HEK293 (cell line): ENCODE results near the gene ZC3H10.

Experiments
- BCL11B ChIP-seq: fragments of 450-650 bp; formaldehyde crosslinking; IDR thresholded peaks from 2 replicates; pipeline ENCODE4 v1.5.1; 2016; ENCODE audit warnings: low read depth, missing biosample characterization, missing genetic modification characterization
- IKZF3 ChIP-seq: fragments of 450-650 bp; IDR thresholded peaks from 2 replicates; pipeline ENCODE4 v1.5.0; 2018; ENCODE audit warnings: missing biosample characterization, mild to moderate bottlenecking, missing genetic modification characterization, moderate library complexity
- KLF1 ChIP-seq: fragments of 450-650 bp; formaldehyde crosslinking; IDR thresholded peaks from 2 replicates; pipeline ENCODE4 v1.5.1; 2016; ENCODE audit warnings: missing biosample characterization, missing genetic modification characterization
- KLF16 ChIP-seq: fragments of 450-650 bp; formaldehyde crosslinking; IDR thresholded peaks from 2 replicates; pipeline ENCODE4 v1.5.1; 2017; ENCODE audit warnings: missing biosample characterization, missing genetic modification characterization
- KLF17 ChIP-seq: fragments of 450-650 bp; formaldehyde crosslinking; IDR thresholded peaks from 2 replicates; pipeline ENCODE4 v1.5.1; 2016; ENCODE audit warnings: missing biosample characterization, missing genetic modification characterization
- MYNN ChIP-seq: fragments of 450-650 bp; formaldehyde crosslinking; IDR thresholded peaks from 2 replicates; pipeline ENCODE4 v1.5.1; 2016; ENCODE audit warnings: missing biosample characterization, missing genetic modification characterization, borderline replicate concordance
- RBAK ChIP-seq: fragments of 450-650 bp; formaldehyde crosslinking; IDR thresholded peaks from 2 replicates; pipeline ENCODE4 v1.5.1; 2016; ENCODE audit warnings: missing biosample characterization, missing genetic modification characterization
- SP2 ChIP-seq: fragments of 450-650 bp; formaldehyde crosslinking; IDR thresholded peaks from 2 replicates; pipeline ENCODE4 v1.5.1; 2016; ENCODE audit warnings: missing biosample characterization, missing genetic modification characterization
- WT1 ChIP-seq: fragments of 450-650 bp; formaldehyde crosslinking; IDR thresholded peaks from 2 replicates; pipeline ENCODE4 v1.5.1; 2016; ENCODE audit warnings: missing biosample characterization, missing genetic modification characterization
- ZBTB26 ChIP-seq: fragments of 450-650 bp; formaldehyde crosslinking; optimal IDR thresholded peaks from 2 replicates; pipeline ENCODE3; 2016; ENCODE audit warnings: missing biosample characterization, mild to moderate bottlenecking, missing genetic modification characterization
- ZEB2 ChIP-seq: fragments of 450-650 bp; formaldehyde crosslinking; IDR thresholded peaks from 2 replicates; pipeline ENCODE4 v1.5.1; 2016; ENCODE audit warnings: missing biosample characterization, missing genetic modification characterization
- ZNF24 ChIP-seq: fragments of 450-650 bp; formaldehyde crosslinking; IDR thresholded peaks from 2 replicates; pipeline ENCODE4 v1.5.1; 2016; ENCODE audit warnings: missing biosample characterization, missing genetic modification characterization
- ZNF341 ChIP-seq: fragments of 450-650 bp; formaldehyde crosslinking; IDR thresholded peaks from 2 replicates; pipeline ENCODE4; 2016; ENCODE audit warnings: low read depth, missing biosample characterization, missing genetic modification characterization
- ZNF366 ChIP-seq: fragments of 450-650 bp; formaldehyde crosslinking; conservative IDR thresholded peaks from 2 replicates; pipeline ENCODE4 v1.5.1; 2016; ENCODE audit warnings: missing biosample characterization, missing genetic modification characterization
- ZNF416 ChIP-seq: fragments of 450-650 bp; formaldehyde crosslinking; IDR thresholded peaks from 2 replicates; pipeline ENCODE4 v1.5.1; 2016; ENCODE audit warnings: missing biosample characterization, missing genetic modification characterization
- ZNF423 ChIP-seq: fragments of 450-650 bp; formaldehyde crosslinking; IDR thresholded peaks from 2 replicates; pipeline ENCODE4 v1.5.1; 2016; ENCODE audit warnings: missing biosample characterization, missing genetic modification characterization
- ZNF449 ChIP-seq: fragments of 450-650 bp; formaldehyde crosslinking; IDR thresholded peaks from 2 replicates; pipeline ENCODE4 v1.5.1; 2017; ENCODE audit warnings: missing biosample characterization, mild to moderate bottlenecking, missing genetic modification characterization, moderate library complexity
- ZNF501 ChIP-seq: fragments of 450-650 bp; formaldehyde crosslinking; IDR thresholded peaks from 2 replicates; pipeline ENCODE4 v1.5.1; 2016; ENCODE audit warnings: missing biosample characterization, missing genetic modification characterization
- ZNF510 ChIP-seq: fragments of 450-650 bp; formaldehyde crosslinking; IDR thresholded peaks from 2 replicates; pipeline ENCODE4 v1.5.1; 2018; ENCODE audit warnings: mild to moderate bottlenecking, missing genetic modification characterization, missing biosample characterization; ENCODE audit not compliant: insufficient replicate concordance
- ZNF561 ChIP-seq: fragments of 450-650 bp; IDR thresholded peaks from 2 replicates; pipeline ENCODE4 v1.5.1; 2018; ENCODE audit warnings: missing biosample characterization, missing genetic modification characterization, borderline replicate concordance
- ZNF660 ChIP-seq: fragments of 450-650 bp; IDR thresholded peaks from 2 replicates; pipeline ENCODE4 v1.5.1; 2018; ENCODE audit warnings: missing biosample characterization, mild to moderate bottlenecking, missing genetic modification characterization
- ZSCAN30 ChIP-seq: fragments of 450-650 bp; IDR thresholded peaks from 2 replicates; pipeline ENCODE4 v1.5.1; 2018; ENCODE audit warnings: missing biosample characterization, mild to moderate bottlenecking, missing genetic modification characterization, moderate library complexity
- ZXDB ChIP-seq: fragments of 450-650 bp; formaldehyde crosslinking; IDR thresholded peaks from 2 replicates; pipeline ENCODE4 v1.5.1; 2016; ENCODE audit warnings: missing biosample characterization, missing genetic modification characterization
- TF ChIP-seq, protein P1 (sequence below): fragments of 450-650 bp; formaldehyde crosslinking; IDR thresholded peaks from 2 replicates; pipeline ENCODE4 v1.5.1; 2016; ENCODE audit warnings: missing biosample characterization, missing genetic modification characterization
- TF ChIP-seq, protein P2 (sequence below): fragments of 450-650 bp; formaldehyde crosslinking; IDR thresholded peaks from 2 replicates; pipeline ENCODE4 v1.5.1; 2016; ENCODE audit warnings: missing biosample characterization, missing genetic modification characterization
- TF ChIP-seq, protein P3 (sequence below): fragments of 450-650 bp; formaldehyde crosslinking; IDR thresholded peaks from 2 replicates; pipeline ENCODE4 v1.5.1; 2016; ENCODE audit warnings: missing biosample characterization, missing genetic modification characterization
- TF ChIP-seq, protein P4 (sequence below): fragments of 450-650 bp; formaldehyde crosslinking; IDR thresholded peaks from 2 replicates; pipeline ENCODE4 v1.5.1; 2016; ENCODE audit warnings: missing biosample characterization, missing genetic modification characterization

Gene ZC3H10

DNA sequence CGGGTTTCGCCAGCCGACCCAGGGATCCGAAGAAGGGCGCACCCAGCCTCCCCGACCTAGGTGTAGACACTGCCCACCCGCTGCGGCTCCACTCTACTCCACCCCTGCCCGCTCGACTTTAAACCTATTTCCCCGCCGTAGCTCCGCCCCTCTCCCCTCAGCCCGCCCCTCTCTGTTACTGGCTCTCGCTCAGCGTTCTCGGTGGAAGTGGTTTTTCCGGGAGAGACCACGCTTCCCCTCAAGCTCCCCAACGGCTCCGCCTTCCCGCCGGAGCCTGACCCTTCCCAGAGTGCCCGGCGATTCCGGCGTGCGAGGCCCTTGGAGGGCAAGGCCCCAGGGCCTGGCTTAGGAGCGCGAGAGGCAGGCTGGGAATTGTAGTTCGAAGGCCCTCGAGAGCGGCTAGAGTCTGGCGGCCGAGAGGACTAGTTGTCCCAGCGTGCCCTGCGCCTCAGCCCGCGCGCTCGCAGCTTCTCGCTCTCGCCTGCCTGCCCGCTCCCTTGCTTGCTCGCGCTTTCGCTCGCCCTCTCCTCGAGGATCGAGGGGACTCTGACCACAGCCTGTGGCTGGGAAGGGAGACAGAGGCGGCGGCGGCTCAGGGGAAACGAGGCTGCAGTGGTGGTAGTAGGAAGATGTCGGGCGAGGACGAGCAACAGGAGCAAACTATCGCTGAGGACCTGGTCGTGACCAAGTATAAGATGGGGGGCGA lies 13.8 kb upstream of the ZC3H10 start, which contains the start of gene PA2G4 (continued):
- TF ChIP-seq ZBTB26 (tag by site-specific recombination) (peak; percentile 100), BCL11B (tag by site-specific recombination) (peak; percentile 91), IKZF3 (tag by site-specific recombination) (peak; percentile 100), ZNF561 (tag by site-specific recombination) (peak; percentile 73; the same call in 1 of the 2 replicates), WT1 (0 out of 2 replicates have a peak, but pooled peaks have one; percentile 3), ZEB2 (tag by site-specific recombination) (peak; percentile 92), KLF1 (tag by site-specific recombination) (peak; percentile 85), ZNF423 (peak; percentile 85), ZNF449 (tag by site-specific recombination) (no peak), SP2 (tag by site-specific recombination) (peak; percentile 97), MYNN (tag by site-specific recombination) (no peak), ZNF416 (no peak), RBAK (tag by site-specific recombination) (no peak), ZNF501 (tag by site-specific recombination) (peak; percentile 81), ZNF24 (tag by site-specific recombination) (peak; percentile 66; the same call in 1 of the 2 replicates), ZSCAN30 (tag by site-specific recombination) (peak; percentile 70), ZNF366 (tag by site-specific recombination) (no peak; the same call in 1 of the 2 replicates), ZNF660 (0 out of 2 replicates have a peak, but pooled peaks have one; percentile 32), KLF16 (tag by site-specific recombination) (peak; percentile 50; the same call in 1 of the 2 replicates), ZNF510 (no peak), ZXDB (tag by site-specific recombination) (peak; percentile 99), ZNF341 (tag by site-specific recombination) (peak; percentile 70), KLF17 (tag by site-specific recombination) (no peak)
- TF ChIP-seq, protein P1, sequence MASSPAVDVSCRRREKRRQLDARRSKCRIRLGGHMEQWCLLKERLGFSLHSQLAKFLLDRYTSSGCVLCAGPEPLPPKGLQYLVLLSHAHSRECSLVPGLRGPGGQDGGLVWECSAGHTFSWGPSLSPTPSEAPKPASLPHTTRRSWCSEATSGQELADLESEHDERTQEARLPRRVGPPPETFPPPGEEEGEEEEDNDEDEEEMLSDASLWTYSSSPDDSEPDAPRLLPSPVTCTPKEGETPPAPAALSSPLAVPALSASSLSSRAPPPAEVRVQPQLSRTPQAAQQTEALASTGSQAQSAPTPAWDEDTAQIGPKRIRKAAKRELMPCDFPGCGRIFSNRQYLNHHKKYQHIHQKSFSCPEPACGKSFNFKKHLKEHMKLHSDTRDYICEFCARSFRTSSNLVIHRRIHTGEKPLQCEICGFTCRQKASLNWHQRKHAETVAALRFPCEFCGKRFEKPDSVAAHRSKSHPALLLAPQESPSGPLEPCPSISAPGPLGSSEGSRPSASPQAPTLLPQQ (tag by site-specific recombination) = peak; percentile 20; the same call in 1 of the 2 replicates
- TF ChIP-seq, protein P2, sequence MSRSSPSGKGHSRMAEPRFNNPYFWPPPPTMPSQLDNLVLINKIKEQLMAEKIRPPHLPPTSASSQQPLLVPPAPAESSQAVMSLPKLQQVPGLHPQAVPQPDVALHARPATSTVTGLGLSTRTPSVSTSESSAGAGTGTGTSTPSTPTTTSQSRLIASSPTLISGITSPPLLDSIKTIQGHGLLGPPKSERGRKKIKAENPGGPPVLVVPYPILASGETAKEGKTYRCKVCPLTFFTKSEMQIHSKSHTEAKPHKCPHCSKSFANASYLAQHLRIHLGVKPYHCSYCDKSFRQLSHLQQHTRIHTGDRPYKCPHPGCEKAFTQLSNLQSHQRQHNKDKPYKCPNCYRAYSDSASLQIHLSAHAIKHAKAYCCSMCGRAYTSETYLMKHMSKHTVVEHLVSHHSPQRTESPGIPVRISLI = no peak
- TF ChIP-seq, protein P3, sequence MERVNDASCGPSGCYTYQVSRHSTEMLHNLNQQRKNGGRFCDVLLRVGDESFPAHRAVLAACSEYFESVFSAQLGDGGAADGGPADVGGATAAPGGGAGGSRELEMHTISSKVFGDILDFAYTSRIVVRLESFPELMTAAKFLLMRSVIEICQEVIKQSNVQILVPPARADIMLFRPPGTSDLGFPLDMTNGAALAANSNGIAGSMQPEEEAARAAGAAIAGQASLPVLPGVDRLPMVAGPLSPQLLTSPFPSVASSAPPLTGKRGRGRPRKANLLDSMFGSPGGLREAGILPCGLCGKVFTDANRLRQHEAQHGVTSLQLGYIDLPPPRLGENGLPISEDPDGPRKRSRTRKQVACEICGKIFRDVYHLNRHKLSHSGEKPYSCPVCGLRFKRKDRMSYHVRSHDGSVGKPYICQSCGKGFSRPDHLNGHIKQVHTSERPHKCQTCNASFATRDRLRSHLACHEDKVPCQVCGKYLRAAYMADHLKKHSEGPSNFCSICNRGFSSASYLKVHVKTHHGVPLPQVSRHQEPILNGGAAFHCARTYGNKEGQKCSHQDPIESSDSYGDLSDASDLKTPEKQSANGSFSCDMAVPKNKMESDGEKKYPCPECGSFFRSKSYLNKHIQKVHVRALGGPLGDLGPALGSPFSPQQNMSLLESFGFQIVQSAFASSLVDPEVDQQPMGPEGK (tag by site-specific recombination) = peak; percentile 85
- TF ChIP-seq, protein P4, sequence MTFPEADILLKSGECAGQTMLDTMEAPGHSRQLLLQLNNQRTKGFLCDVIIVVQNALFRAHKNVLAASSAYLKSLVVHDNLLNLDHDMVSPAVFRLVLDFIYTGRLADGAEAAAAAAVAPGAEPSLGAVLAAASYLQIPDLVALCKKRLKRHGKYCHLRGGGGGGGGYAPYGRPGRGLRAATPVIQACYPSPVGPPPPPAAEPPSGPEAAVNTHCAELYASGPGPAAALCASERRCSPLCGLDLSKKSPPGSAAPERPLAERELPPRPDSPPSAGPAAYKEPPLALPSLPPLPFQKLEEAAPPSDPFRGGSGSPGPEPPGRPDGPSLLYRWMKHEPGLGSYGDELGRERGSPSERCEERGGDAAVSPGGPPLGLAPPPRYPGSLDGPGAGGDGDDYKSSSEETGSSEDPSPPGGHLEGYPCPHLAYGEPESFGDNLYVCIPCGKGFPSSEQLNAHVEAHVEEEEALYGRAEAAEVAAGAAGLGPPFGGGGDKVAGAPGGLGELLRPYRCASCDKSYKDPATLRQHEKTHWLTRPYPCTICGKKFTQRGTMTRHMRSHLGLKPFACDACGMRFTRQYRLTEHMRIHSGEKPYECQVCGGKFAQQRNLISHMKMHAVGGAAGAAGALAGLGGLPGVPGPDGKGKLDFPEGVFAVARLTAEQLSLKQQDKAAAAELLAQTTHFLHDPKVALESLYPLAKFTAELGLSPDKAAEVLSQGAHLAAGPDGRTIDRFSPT (tag by site-specific recombination) = peak; percentile 98
